GM13977 (cell line): Measurements from ENCODE around the gene SPEF2.

ENCODE experiments used
- DNase-seq: peaks from one replicate; pipeline ENCODE4 v3.0.0; 2012; ENCODE audit warnings: low spot score
- CTCF ChIP-seq: IDR thresholded peaks from 2 replicates; pipeline ENCODE4 v1.5.1; 2012; ENCODE audit warnings: mild to moderate bottlenecking, control low read depth; ENCODE audit not compliant: insufficient read depth; ENCODE audit errors: extremely low read depth, missing control alignments
- in situ Hi-C: fragments of 300-500 bp; cut with MboI; formaldehyde crosslinking; loops from one replicate; pipeline ENCODE4 v1.12.0; 2022; ENCODE audit warnings: low sequenced_read_pairs, low pct_unique_long_range_greater_than_20kb, mixed read lengths, inconsistent platforms; ENCODE audit not compliant: unreplicated experiment

SPEF2 gene

GRCh38 chr5:35608881-35609779 is 8.5 kb upstream of the SPEF2 start:
- in situ Hi-C loops = no loop called here
- DNase-seq = no peak

GRCh38 chr5:35617060-35617434 is 616 bp upstream of the SPEF2 start:
- no peak for TF ChIP-seq CTCF
- in situ Hi-C loops = no loop called here
- DNase-seq = no peak

More at GRCh38 chr5:35608881-35609779, 8.5 kb upstream of the SPEF2 start:
- TF ChIP-seq CTCF = no peak

- DNase-seq = no peak
- in situ Hi-C loops = no loop called here
- no peak for TF ChIP-seq CTCF
These were observed 607 bp downstream of the SPEF2 start for GRCh38 chr5:35618304-35618636.

GRCh38 chr5:35618781-35619180 is 1.1 kb downstream of the SPEF2 start:
- TF ChIP-seq CTCF = no peak
- DNase-seq = no peak
- in situ Hi-C loops = no loop called here

GRCh38 chr5:35622974-35623373 is 5.3 kb downstream of the SPEF2 start:
- in situ Hi-C loops = no loop called here
- TF ChIP-seq CTCF = no peak
- DNase-seq = no peak

GRCh38 chr5:35623991-35624390 is 6.3 kb downstream of the SPEF2 start:
- in situ Hi-C loops = no loop called here
- DNase-seq = no peak
- no peak for TF ChIP-seq CTCF
